Esophagus muscularis mucosa (tissue), 4 donors: ENCODE results near the gene KIRREL3. TPM values are rescaled to one million over a fixed set of nuclear protein-coding genes. Genes with fewer than 3 reads are reported as not detected.

Experiments used
- DNase-seq: peaks from one replicate; pipeline ENCODE4 v3.0.0-alpha.2; 2017; ENCODE audit errors: extremely low spot score
- H3K27ac ChIP-seq, 4 donors: fragments of 200-600 bp; sonication (generic); replicated peaks in 1 of 4; 1 replicate in 3 of 4; 2 replicates in 1 of 4; pipeline ENCODE4 v1.5.1; 2016 to 2019; ENCODE audit warnings: mild to moderate bottlenecking in 1 of 4
- H3K27me3 ChIP-seq, 4 donors: fragments of 200-600 bp; sonication (generic); one replicate each; pipeline versions ENCODE4 v1.5.1 to v1.6.0; 2016 to 2019
- H3K36me3 ChIP-seq, 4 donors: fragments of 200-600 bp; sonication (generic); one replicate each; pipeline ENCODE4 v1.5.1; 2016 to 2019
- H3K4me1 ChIP-seq, 4 donors: fragments of 200-600 bp; sonication (generic); one replicate each; pipeline ENCODE4 v1.5.1; 2016 to 2019
- H3K4me3 ChIP-seq, 4 donors: fragments of 200-600 bp; sonication (generic); 1 replicate in 2 of 4; 2 replicates in 2 of 4; pipeline ENCODE4 v1.5.1; 2016 to 2019; ENCODE audit warnings: mild to moderate bottlenecking in 4 of 4, moderate library complexity in 1 of 4
- H3K9me3 ChIP-seq, 4 donors: fragments of 200-600 bp; sonication (generic); 1 replicate in 3 of 4; 2 replicates in 1 of 4; pipeline ENCODE4 v1.5.1; 2016 to 2019
- EP300 ChIP-seq: sonication (generic); formaldehyde crosslinking; IDR thresholded peaks from one replicate; pipeline ENCODE4 v1.6.1; 2017; ENCODE audit warnings: antibody characterized with exemption
- POLR2A ChIP-seq: fragments of 450-650 bp; IDR thresholded peaks from one replicate; pipeline ENCODE4 v1.6.1; 2017; ENCODE audit warnings: antibody characterized with exemption, moderate library complexity, mild to moderate bottlenecking, low read depth
- POLR2AphosphoS5 ChIP-seq, 2 donors: sonication (generic); formaldehyde crosslinking; IDR thresholded peaks; one replicate each; pipeline ENCODE4 v1.6.1; 2017; ENCODE audit warnings: antibody characterized with exemption in 2 of 2
- WGBS: methylation state at CpG from one replicate; pipeline ENCODE4 v1.1.5; 2018; 5-methylcytosine and 5-hydroxymethylcytosine counted together
- intact Hi-C: fragments of 100-400 bp; cut with DNase I; formaldehyde crosslinking; loops from one replicate; pipeline ENCODE4 v1.15.1; 2023
- total RNA-seq, 4 donors: library from RNA; depleted of rRNA; stranded (reverse); fragments of >200 nt; gene quantifications; one replicate each; pipeline versions ENCODE4 v1.1.0 to v1.2.1, GENCODE V29; 2016
- TF ChIP-seq, protein P1 (sequence below), 3 experiments: fragments of 200-600 bp in 2 of 3; fragments of 450-650 bp in 1 of 3; sonication (generic) in 2 of 3; IDR thresholded peaks; one replicate each; pipeline ENCODE4 v1.5.1; 2017 to 2019; ENCODE audit warnings: antibody characterized with exemption in 3 of 3, mild to moderate bottlenecking in 2 of 3, moderate library complexity in 1 of 3

Gene KIRREL3
- total RNA-seq, 4 donors from 2014 or later, result 1.7 to 6.5 (median 3.1) TPM

DNA sequence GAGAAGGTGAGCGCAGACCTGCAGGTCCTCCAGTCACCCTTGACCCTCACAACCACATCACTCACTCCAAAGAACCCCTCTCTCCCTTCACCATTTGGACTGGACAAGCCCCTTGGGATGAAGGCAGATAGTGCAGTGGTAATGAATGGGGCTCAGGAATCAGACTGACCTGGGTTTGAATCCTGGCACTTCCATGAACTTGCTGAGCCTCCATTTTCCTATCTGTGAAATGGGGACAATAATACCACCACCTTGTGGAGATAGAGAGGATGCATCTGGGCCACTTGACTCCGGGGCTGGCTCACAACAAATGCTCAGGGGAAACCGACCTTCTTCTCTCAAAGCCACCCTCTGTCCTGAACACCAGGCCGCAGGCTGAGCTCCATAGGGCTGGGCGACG is 467.0 kb downstream of the KIRREL3 start:
- Histone ChIP-seq H3K27ac (no peak overlapping the region), H3K27me3 (peaks cover 0 to 58% (median 0%) of the 10 kb centered on the region in 4 donors), H3K9me3 (no peaks in the 10 kb centered on the region), H3K4me3 (no peak overlapping the region), H3K4me1 (no peaks in the 10 kb centered on the region), H3K36me3 (no peaks in the 10 kb centered on the region)
- no peak for DNase-seq
- intact Hi-C loops, result no loop called here
- 78% methylated on average over 5 of the region's 6 CpGs for WGBS
- no peak for TF ChIP-seq EP300
- TF ChIP-seq, protein P1, sequence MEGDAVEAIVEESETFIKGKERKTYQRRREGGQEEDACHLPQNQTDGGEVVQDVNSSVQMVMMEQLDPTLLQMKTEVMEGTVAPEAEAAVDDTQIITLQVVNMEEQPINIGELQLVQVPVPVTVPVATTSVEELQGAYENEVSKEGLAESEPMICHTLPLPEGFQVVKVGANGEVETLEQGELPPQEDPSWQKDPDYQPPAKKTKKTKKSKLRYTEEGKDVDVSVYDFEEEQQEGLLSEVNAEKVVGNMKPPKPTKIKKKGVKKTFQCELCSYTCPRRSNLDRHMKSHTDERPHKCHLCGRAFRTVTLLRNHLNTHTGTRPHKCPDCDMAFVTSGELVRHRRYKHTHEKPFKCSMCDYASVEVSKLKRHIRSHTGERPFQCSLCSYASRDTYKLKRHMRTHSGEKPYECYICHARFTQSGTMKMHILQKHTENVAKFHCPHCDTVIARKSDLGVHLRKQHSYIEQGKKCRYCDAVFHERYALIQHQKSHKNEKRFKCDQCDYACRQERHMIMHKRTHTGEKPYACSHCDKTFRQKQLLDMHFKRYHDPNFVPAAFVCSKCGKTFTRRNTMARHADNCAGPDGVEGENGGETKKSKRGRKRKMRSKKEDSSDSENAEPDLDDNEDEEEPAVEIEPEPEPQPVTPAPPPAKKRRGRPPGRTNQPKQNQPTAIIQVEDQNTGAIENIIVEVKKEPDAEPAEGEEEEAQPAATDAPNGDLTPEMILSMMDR (IDR thresholded peaks at IDR 0.05), result no peak

DNA sequence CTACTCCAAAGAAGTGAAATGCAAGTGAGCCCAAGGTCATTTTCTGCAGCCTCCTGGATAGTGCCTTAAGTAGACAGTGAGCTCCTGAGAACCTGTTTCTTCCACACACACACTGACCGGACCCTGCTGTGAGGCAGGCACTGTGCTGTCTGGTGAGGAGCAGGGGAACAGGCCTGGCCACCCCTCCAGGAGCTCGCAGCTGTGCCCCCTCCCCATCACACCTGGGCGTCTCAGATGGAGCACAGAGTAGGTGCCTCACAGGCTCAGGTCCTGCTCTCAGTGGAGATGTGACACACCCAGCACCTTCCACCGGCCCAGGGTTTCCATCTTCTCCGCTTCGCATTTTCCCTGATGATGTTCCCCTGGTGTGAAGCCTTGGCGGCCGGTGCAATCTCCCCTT is 470.2 kb downstream of the KIRREL3 start:
- 88% methylated on average over 8 of the region's 8 CpGs for WGBS
- TF ChIP-seq POLR2A (no peak), POLR2AphosphoS5 (IDR thresholded peaks at IDR 0.05) (no peak), EP300 (no peak)
- TF ChIP-seq, protein P1 (IDR thresholded peaks at IDR 0.05), result no peak
- no peak overlapping the region for H3K4me3 ChIP-seq

DNA sequence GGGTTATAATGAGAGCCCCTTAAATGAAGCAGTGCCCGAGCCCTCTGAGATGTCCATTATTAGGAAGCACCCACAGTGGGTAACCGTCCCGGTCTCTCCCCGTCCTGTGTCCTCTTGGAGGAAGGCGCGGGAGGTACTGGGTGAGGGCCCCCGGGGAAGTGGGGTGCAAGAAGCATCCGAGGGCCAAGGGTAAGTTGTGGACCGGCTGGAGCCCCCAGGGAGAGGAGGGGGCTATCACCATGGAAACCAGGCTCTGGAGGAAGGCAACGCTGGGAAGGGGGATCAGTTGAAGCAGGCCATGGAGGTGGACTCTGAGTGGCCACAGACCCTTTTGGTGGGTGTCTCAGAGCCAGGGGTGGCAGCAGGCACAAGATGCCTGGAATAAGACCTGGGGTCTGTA is 471.5 kb downstream of the KIRREL3 start:
- 74% methylated on average over 10 of the region's 10 CpGs for WGBS
- Histone ChIP-seq H3K27me3 (peaks cover 0 to 65% (median 0%) of the 10 kb centered on the region in 4 donors), H3K36me3 (no peaks in the 10 kb centered on the region), H3K9me3 (no peaks in the 10 kb centered on the region), H3K27ac (no peak overlapping the region), H3K4me3 (no peak overlapping the region), H3K4me1 (no peaks in the 10 kb centered on the region)
- DNase-seq, result no peak
- intact Hi-C loops, result no loop called here
- TF ChIP-seq EP300 (no peak), POLR2A (no peak), POLR2AphosphoS5 (IDR thresholded peaks at IDR 0.05) (no peak)
- TF ChIP-seq, protein P1 (IDR thresholded peaks at IDR 0.05), result no peak

More for the DNA sequence above, 470.2 kb downstream of the KIRREL3 start:
- Histone ChIP-seq H3K27me3 (peaks cover 0 to 73% (median 0%) of the 10 kb centered on the region in 4 donors), H3K4me1 (no peaks in the 10 kb centered on the region), H3K27ac (no peak overlapping the region), H3K9me3 (no peaks in the 10 kb centered on the region), H3K36me3 (no peaks in the 10 kb centered on the region)
- no peak for DNase-seq
- intact Hi-C loops, result no loop called here

DNA sequence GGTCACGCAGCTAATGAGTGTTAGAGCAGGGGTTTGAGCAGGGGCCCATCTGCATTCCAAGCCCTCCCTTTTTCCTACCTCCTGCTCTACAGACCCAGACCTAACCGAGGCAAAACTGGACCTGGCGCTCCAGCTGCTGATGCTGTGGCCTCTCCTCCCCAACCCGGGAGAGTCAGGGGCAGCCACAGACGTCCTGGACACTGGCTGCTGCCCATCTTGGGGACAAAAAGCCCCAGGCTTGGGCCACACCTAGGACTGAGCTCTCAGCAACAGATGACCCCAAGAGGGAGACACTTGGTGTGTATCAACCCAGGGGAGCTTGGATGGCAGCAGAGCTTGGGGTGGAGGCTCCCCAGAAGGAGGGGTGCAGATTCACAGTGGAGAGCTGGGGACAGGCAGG is 472.5 kb downstream of the KIRREL3 start:
- Histone ChIP-seq H3K27ac (no peak overlapping the region), H3K27me3 (peaks cover 0 to 58% (median 0%) of the 10 kb centered on the region in 4 donors), H3K36me3 (no peaks in the 10 kb centered on the region), H3K4me1 (no peaks in the 10 kb centered on the region), H3K9me3 (no peaks in the 10 kb centered on the region), H3K4me3 (no peak overlapping the region)
- intact Hi-C loops, result no loop called here
- TF ChIP-seq POLR2A, result no peak
- TF ChIP-seq, protein P1 (IDR thresholded peaks at IDR 0.05), result no peak
- TF ChIP-seq EP300, result no peak
- TF ChIP-seq POLR2AphosphoS5 (IDR thresholded peaks at IDR 0.05), result no peak
- no peak for DNase-seq
- 71% methylated on average over 5 of the region's 5 CpGs for WGBS

DNA sequence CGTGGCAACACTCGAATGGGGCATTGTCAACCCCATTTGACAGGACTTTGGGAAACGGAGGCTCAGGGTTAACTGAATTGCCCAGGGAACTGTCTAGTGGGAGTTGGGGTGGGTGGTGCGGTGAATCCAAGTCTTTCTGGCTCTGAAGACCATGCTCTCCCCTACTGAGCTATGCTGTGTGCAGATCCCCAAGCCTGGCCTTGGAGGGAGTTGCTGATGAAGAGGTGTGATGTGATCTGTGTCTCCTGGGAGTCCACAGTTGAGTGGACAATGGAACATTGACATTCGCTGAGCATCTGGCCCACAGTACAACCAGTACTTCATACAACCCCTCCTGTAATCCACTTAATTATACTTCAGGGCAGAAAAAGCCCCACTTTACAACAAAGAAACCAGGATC is 472.9 kb downstream of the KIRREL3 start:
- H3K4me1 ChIP-seq, result no peaks in the 10 kb centered on the region
- intact Hi-C loops, result no loop called here
- no peaks in the 10 kb centered on the region for H3K36me3 ChIP-seq
- H3K27ac ChIP-seq, result no peak overlapping the region
- no peak for DNase-seq
- peaks cover 0 to 55% (median 0%) of the 10 kb centered on the region in 4 donors for H3K27me3 ChIP-seq
- no peaks in the 10 kb centered on the region for H3K9me3 ChIP-seq
- H3K4me3 ChIP-seq, result no peak overlapping the region
- TF ChIP-seq POLR2A (no peak), EP300 (no peak), POLR2AphosphoS5 (IDR thresholded peaks at IDR 0.05) (no peak)
- TF ChIP-seq, protein P1 (IDR thresholded peaks at IDR 0.05), result no peak
- 76% methylated on average over 5 of the region's 5 CpGs for WGBS
